GM19324 (cell line): Measurements from ENCODE around the gene TAS2R19.

Experiments used
- ATAC-seq: cut with Tn5 transposase; IDR thresholded peaks from one replicate; pipeline ENCODE4 v1.9.1; 2021; ENCODE audit warnings: mild to moderate bottlenecking, moderate library complexity; ENCODE audit not compliant: unreplicated experiment, low FRiP score

The TAS2R19 gene

GRCh38 chr12:10998204-10998603 lies 24.2 kb downstream of the TAS2R19 start, which contains the start of gene TAS2R20:
Gene TAS2R20 (minus strand): TSS chr12:10998304. CDS start chr12:10997875, 429 bp downstream.
- ATAC-seq, result no peak

GRCh38 chr12:10994307-10994706 lies 28.1 kb downstream of the TAS2R19 start:
- ATAC-seq, result no peak

GRCh38 chr12:10989107-10989506 lies 33.3 kb downstream of the TAS2R19 start:
- ATAC-seq, result no peak

DNA sequence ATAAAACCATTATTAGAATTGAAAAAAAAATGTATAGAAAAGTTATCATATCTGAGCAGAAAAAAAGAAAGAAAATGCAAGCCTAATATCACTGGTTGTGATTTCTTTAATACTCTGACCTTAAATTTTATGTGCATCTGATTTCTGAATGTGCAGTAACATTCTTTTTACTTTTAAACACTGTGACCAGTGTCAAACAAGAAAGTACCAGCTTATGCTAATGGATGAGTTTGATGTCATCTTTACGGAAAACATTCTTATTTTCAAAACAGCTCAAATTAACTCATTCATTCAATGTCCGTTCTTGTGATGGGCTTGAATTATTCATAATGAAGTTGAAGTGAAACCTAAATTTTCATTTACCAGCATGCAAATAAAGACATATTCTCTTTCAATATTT lies 35.6 kb downstream of the TAS2R19 start, which contains the start of gene TAS2R50:
TAS2R50 (minus strand) TSS at position 101 of the 400 bp plus-strand sequence; CDS start at position 49, 52 bp downstream.
- ATAC-seq, result no peak

DNA sequence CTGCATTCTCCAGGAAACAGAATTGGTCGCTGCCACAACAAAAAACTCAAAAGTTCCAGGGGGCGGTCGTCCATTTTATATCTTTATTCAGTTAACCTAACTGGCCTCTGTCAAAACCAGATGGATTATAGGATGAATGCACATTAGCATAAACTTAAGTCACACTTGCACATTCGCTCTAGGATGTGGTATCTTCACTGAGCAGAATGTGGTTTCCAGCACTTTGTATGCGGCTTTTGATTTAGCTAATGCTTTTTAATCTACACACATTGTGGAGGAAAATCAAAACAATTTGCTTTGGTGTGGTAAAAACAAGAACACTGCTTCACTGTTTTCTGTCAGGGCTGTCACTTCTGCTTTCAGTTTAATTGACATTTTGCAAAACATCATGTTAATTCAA lies 40.2 kb downstream of the TAS2R19 start:
- no peak for ATAC-seq

DNA sequence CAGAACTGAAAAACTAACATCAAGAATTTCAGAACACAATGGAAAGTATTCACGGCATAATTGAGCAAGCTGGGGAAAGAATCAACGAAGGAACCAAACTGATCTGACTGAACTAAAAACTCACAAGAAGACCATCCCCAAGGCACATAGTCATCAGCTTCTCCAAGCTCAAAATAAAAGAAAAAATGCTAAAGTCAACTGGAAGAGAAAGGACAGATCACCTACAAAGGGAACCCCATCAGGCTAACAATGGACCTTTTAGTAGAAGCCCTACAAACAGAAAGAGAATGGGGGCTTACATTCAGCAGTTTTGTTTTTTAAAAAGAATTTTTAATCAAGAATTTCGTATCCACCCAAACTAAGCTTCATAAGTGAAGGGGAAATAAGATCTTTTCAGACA lies 47.5 kb downstream of the TAS2R19 start:
- ATAC-seq, result no peak
